Measurements from ENCODE around the gene ZNF705A.
"Not testable (repeated sequence)": the region's sequence is repeated elsewhere in the genome, so short reads cannot be mapped to it uniquely, and the experiment has no call there.

ZNF705A gene

GRCh38 chr12:8156416-8156815 is 399 bp upstream of the ZNF705A start:
- TF ChIP-seq RAD21 (IDR thresholded peaks at IDR 0.05; ENCODE audit: low read depth), result no peak

- TF ChIP-seq CEBPB (IDR thresholded peaks at IDR 0.05) (no peak), YY1 (IDR thresholded peaks at IDR 0.05; ENCODE audit: low read depth) (no peak), TCF12 (IDR thresholded peaks at IDR 0.05; ENCODE audit: low read depth) (no peak), ZBTB7A (IDR thresholded peaks at IDR 0.05; ENCODE audit: low read depth) (no peak), EGR1 (IDR thresholded peaks at IDR 0.05) (no peak), CREB1 (IDR thresholded peaks at IDR 0.05; ENCODE audit: low read depth) (no peak), NFIC (IDR thresholded peaks at IDR 0.05) (no peak), FOXM1 (IDR thresholded peaks at IDR 0.05; ENCODE audit: borderline replicate concordance, low read depth) (no peak)
Observed at GRCh38 chr12:8157484-8158198, 826 bp downstream of the ZNF705A start.

- TF ChIP-seq RAD21 (IDR thresholded peaks at IDR 0.05; ENCODE audit: low read depth) (peak; percentile 56), TAF1 (IDR thresholded peaks at IDR 0.05; ENCODE audit: low read depth) (0 out of 2 replicates have a peak, but pooled peaks have one; percentile 33)
Observed at GRCh38 chr12:8179989-8180585, 23.3 kb downstream of the ZNF705A start.

GRCh38 chr12:8226355-8226754 is 69.5 kb downstream of the ZNF705A start:
- TF ChIP-seq RAD21 (IDR thresholded peaks at IDR 0.05; ENCODE audit: low read depth) (no peak), REST (IDR thresholded peaks at IDR 0.05; ENCODE audit: low read depth) (no peak), YY1 (IDR thresholded peaks at IDR 0.05; ENCODE audit: low read depth) (no peak), TEAD4 (IDR thresholded peaks at IDR 0.05) (no peak), TAF1 (IDR thresholded peaks at IDR 0.05; ENCODE audit: low read depth) (no peak), EP300 (IDR thresholded peaks at IDR 0.05; ENCODE audit: borderline replicate concordance) (no peak), CREB1 (IDR thresholded peaks at IDR 0.05; ENCODE audit: low read depth) (no peak), USF1 (IDR thresholded peaks at IDR 0.05) (no peak), EGR1 (IDR thresholded peaks at IDR 0.05) (no peak), CEBPB (IDR thresholded peaks at IDR 0.05) (no peak), ZBTB7A (IDR thresholded peaks at IDR 0.05; ENCODE audit: low read depth) (no peak), TCF12 (IDR thresholded peaks at IDR 0.05; ENCODE audit: low read depth) (no peak), MAX (IDR thresholded peaks at IDR 0.05) (no peak), FOXM1 (IDR thresholded peaks at IDR 0.05; ENCODE audit: borderline replicate concordance, low read depth) (no peak), NFIC (IDR thresholded peaks at IDR 0.05) (no peak)

- not testable (repeated sequence) for TF ChIP-seq ZBTB7A (IDR thresholded peaks at IDR 0.05; ENCODE audit: low read depth); REST (IDR thresholded peaks at IDR 0.05; ENCODE audit: low read depth); TEAD4 (IDR thresholded peaks at IDR 0.05)
Observed at GRCh38 chr12:8226992-8227731, 70.3 kb downstream of the ZNF705A start, which contains the start of gene FAM90A1. Gene FAM90A1 (minus strand): TSS chr12:8227618. CDS start chr12:8224832, 2,786 bp downstream.
